ENCODE data around the gene MRPL41.
"Not testable (repeated sequence)": the region's sequence is repeated elsewhere in the genome, so short reads cannot be mapped to it uniquely, and the experiment has no call there.

Gene MRPL41

DNA sequence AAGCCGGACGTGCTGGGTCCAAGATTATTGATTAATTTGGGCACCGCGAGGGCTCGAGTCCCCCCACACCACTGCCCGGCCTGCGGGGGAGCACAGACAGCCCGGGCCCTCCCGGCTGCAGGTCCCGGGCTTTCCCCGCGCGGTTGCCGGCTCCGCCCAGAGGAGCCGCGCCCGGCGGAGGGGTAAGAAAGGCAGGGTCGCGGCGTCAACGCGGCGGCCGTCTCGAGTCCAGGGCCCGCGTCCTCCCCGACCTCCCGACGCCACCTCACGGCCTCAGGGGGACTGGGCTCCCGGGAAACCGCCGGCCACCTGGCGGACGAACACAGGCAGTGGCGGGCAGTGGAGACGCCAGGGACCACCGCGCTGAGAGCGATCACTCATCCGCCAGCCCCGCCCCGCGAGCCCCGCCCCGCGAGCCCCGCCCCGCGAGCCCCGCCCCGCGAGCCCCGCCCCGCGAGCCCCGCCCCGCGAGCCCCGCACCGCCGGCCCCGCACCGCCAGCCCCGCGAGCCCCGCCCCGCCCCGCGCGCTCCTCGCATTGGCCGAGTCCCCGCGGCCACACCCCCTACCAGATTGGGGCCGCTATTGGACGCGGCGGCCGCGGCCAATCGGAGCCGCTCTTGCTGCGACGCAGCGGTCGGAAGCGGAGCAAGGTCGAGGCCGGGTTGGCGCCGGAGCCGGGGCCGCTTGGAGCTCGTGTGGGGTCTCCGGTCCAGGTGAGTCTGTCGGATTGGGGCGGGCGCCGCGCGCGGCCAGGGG is at the start of gene MRPL41:
Gene MRPL41 (plus strand): TSS at position 616 of the 758 bp plus-strand sequence. CDS start 203 bp downstream, outside the sequence.
- peak; percentile 53 to 67 for DNase-seq

- no peak for DNase-seq
These were observed 49.4 kb upstream of the MRPL41 start for GRCh38 chr9:137502008-137502911.

DNA sequence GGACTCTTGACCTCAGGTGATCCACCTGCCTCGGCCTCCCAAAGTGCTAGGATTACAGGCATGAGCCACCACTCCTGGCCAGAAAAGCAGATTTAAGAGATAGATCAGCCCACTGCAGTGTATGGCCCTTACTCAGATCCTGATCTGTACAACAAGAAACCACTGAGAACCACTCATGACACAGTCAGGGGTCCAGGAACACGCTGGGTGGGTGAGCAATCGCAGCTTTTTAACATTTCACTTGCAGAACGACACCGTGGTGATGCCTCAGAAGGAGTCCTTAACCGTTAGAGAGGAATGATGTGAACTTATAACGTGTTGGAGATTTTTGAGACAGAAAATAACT is 47.3 kb upstream of the MRPL41 start:
- DNase-seq, result no peak

- DNase-seq, result no peak
These were observed 46.1 kb upstream of the MRPL41 start for GRCh38 chr9:137505421-137506140.

GRCh38 chr9:137506274-137506673 is 45.4 kb upstream of the MRPL41 start:
- DNase-seq, result no peak

- DNase-seq, result no peak
These were observed 44.9 kb upstream of the MRPL41 start for GRCh38 chr9:137506702-137507171.

GRCh38 chr9:137509198-137509597 is 42.5 kb upstream of the MRPL41 start:
- DNase-seq, result no peak

GRCh38 chr9:137511126-137511525 is 40.6 kb upstream of the MRPL41 start:
- not testable (repeated sequence) for DNase-seq

DNA sequence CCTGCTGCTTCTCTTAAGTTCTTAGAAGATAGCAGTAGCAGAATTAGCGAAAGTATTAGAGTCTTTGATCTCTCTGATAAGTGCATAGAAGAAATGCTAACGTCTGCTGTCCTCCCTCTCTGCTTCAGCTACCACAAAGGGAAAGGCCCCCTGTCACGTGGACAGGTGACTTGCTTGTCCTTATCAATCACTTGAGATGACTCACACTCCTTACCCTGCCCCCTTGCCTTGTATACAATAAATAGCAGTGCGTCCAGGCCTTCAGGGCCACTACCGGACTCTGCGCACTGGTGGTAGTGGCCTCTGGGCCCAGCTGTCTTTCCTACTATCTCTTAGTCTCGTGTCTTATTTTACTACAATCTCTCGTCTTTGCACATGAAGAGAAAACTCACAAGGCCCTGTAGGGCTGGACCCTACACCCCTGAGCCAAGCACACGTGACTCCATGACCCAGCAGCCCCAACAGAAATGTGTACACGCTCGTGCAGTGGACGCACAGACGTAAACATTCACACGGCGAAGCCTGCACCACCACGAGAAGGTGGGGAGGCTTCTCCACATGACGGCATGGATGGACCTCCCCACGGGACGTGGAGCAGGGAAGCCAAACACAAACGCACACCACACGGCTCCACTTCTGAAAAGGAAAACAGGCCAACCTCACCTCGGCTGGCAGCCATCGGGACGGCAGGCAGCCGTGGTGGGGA is 39.8 kb upstream of the MRPL41 start:
- DNase-seq, result no peak

GRCh38 chr9:137513136-137513535 is 38.5 kb upstream of the MRPL41 start:
- DNase-seq, result not testable (repeated sequence)

- not testable (repeated sequence) for DNase-seq
These were observed 37.7 kb upstream of the MRPL41 start for GRCh38 chr9:137513801-137514570.

DNA sequence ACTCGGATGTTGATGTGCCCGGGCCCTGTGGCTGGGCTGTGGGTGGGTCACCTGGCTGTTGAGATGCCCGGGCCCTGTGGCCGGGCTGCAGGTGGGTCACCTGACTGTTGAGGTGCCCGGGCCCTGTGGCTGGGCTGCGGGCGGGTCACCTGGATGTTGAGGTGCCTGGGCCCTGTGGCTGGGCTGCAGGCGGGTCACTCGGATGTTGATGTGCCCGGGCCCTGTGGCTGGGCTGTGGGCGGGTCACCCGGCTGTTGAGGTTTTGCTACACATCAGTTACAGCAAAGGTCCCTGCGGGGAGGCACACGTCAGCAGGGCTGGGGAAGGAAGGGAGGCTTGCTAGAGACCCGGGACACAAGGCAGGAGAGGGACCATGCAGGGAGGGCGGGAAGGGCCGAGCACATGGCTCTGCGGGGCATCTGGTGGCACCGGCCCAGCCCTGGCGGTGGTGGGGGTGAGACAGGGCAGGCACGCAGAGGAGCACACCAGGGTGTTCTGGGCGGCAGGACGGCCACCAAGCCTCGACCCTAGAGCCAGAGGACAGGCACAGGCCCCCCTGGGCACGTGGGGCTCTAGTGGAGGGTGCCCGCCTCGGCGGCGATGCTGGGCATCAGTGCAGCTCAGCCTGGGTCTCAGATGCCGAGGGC is 36.9 kb upstream of the MRPL41 start:
- DNase-seq, result no peak

DNA sequence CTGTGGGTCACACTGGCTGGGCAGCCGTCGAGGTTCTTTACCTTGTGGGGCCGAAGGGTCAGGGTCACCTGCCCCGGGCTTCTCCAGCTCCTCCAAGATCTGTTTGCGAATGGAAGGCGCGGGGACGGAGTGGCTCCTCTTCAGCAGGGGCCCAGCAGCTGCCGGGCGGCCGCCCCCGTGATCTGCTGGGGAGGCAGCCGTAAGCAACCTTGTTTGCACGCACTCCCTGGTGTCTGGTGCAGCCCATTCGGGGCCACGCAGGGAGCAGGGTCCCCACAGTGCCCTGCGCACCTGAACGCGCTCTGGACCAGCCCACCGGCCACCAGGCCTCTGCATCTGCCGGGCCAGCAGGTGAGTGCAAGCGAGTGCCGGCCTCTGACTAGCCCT is 36.3 kb upstream of the MRPL41 start:
- no peak for DNase-seq

GRCh38 chr9:137516144-137516917 is 35.3 kb upstream of the MRPL41 start:
- no peak for DNase-seq

DNA sequence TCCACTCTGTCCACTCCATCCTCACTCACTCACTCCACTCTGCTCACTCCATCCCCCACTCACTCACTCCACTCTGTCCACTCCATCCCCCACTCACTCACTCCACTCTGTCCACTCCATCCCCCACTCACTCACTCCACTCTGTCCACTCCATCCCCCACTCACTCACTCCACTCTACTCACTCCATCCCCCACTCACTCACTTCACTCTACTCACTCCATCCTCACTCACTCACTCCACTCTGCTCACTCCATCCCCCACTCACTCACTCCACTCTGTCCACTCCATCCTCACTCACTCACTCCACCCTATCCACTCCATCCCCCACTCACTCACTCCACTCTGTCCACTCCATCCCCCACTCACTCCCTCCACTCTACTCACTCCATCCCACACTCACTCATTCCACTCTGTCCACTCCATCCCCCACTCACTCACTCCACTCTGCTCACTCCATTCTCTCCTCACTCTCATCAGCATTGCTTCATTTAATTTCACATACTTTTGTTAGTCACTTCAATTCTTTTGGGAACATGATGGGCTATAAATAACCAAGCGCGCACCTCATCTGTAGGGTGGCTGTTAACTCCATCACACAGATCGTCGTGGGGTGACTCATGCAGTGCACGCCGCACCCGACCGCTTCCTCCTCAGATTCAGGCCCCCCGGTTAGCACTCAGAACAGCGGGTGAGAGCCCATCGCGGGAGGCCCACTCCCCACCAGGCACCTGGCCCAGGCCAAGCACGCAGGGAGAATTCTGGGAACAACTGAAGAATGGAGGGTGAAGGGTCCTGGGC is 32.8 kb upstream of the MRPL41 start:
- DNase-seq, result not testable (repeated sequence)

DNA sequence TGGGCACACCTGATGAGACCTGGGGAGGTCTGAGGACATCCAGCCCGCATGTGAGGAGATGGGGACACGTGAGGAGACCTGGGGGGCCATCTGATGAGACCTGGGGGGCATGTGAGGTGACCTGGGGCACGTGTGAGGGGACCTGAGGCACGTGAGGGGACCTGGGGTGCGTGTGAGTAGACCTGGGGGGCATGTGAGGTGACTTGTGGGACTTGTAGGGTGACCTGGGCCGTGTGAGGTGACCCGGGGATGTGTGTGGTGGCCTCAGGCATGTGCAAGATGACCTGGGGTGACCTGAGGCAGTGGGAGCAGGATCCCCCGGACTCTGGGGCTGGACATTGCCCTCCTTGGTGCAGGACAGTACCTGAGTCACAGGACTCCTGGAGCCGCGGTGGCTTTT is 32.1 kb upstream of the MRPL41 start:
- no peak for DNase-seq

DNA sequence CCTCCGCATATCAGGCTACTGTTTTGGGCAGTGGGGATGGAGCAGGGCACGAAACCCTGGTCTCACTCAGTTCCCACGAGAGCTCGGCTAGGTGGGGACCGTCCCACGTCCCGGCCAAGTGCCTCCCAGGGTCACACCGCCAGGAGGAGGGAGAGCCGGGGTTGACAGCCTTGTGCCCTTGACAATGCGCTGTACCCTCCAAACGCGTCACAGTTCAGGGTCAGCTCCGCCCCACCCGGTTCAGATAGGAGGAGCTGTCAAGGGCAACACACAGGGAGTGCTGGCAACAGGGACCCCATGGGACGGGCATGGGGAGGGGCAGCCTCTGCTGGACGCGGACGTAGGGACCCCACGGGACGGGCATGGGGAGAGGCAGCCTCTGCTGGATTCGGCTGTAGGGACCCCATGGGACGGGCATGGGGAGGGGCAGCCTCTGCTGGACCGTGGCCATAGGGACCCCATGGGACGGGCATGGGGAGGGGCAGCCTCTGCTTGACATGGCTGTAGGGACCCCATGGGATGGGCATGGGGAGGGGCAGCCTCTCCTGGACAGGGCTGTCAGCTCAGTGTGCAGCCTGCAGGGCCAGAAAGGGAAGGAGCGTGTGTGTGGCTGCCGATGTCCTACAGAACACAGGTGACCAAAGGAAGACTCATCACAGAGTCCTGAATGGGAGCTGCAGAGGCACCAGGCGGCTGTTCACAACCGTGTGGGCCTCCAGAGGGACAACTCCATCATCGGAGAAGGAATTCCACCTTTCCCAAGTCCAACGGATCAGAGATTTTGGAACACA is 30.9 kb upstream of the MRPL41 start:
- no peak for DNase-seq

- DNase-seq, result no peak
These were observed 30.2 kb upstream of the MRPL41 start for GRCh38 chr9:137521405-137521985.
